CD4-positive, alpha-beta memory T cell (primary cell): ENCODE measurements around the gene CYP4Z1. TPM values are rescaled to one million over a fixed set of nuclear protein-coding genes. Genes with fewer than 3 reads are reported as not detected.
A peak's percentile ranks its signal among the peaks of the same experiment; 100 is the strongest.
"Not testable (repeated sequence)": the region's sequence is repeated elsewhere in the genome, so short reads cannot be mapped to it uniquely, and the experiment has no call there.

ENCODE experiments used
- CTCF ChIA-PET: fragments of 350-600 bp; sonication (Branson Sonifier 250); formaldehyde crosslinking; loops from one replicate; lab custom pipeline; 2021; ENCODE audit warnings: inconsistent platforms; ENCODE audit not compliant: partially characterized antibody; lab: Charles Lee
- POLR2A ChIA-PET: fragments of 350-600 bp; sonication (Branson Sonifier 250); formaldehyde crosslinking; loops from one replicate; lab custom pipeline; 2021; ENCODE audit not compliant: partially characterized antibody; lab: Charles Lee
- DNase-seq, 5 donors: peaks; one replicate each; pipeline versions ENCODE4 v3.0.0 to v3.0.0-alpha.2; 2020 to 2022; ENCODE audit warnings: mixed read lengths in 1 of 5
- H3K27ac ChIP-seq: one replicate; pipeline ENCODE4 v1.7.0; 2013; ENCODE audit warnings: low read depth, low read length
- H3K27me3 ChIP-seq: 2 replicates; pipeline ENCODE4 v1.7.0; 2013; ENCODE audit warnings: mild to moderate bottlenecking, low read length, moderate library complexity; ENCODE audit not compliant: insufficient read depth
- H3K36me3 ChIP-seq: 2 replicates; pipeline ENCODE4 v1.7.0; 2013; ENCODE audit warnings: mild to moderate bottlenecking, low read length, moderate library complexity; ENCODE audit not compliant: insufficient read depth
- H3K4me1 ChIP-seq: 2 replicates; pipeline ENCODE4 v1.7.0; 2013; ENCODE audit warnings: mild to moderate bottlenecking, low read length, moderate library complexity; ENCODE audit not compliant: insufficient read depth
- H3K4me3 ChIP-seq, 2 donors: one replicate each; pipeline ENCODE4 v1.7.0; 2013; ENCODE audit warnings: low read length in 2 of 2, mild to moderate bottlenecking in 1 of 2
- H3K9me3 ChIP-seq, 2 donors: one replicate each; pipeline ENCODE4 v1.7.0; 2013; ENCODE audit warnings: low read length in 2 of 2, control low read depth in 1 of 2; ENCODE audit not compliant: control insufficient read depth in 1 of 2
- H3K27ac Mint-ChIP-seq, 7 donors: one replicate each; pipeline ENCODE4 v1.8.0; 2020 to 2021; ENCODE audit warnings: mixed read lengths in 7 of 7, mild to moderate bottlenecking in 6 of 7, inconsistent platforms in 3 of 7, moderate library complexity in 3 of 7
- H3K27me3 Mint-ChIP-seq, 2 donors: one replicate each; pipeline ENCODE4 v1.8.0; 2020 to 2021; ENCODE audit warnings: mixed read lengths in 2 of 2
- H3K36me3 Mint-ChIP-seq, 2 donors: one replicate each; pipeline ENCODE4 v1.8.0; 2020 to 2021; ENCODE audit warnings: mixed read lengths in 2 of 2, inconsistent platforms in 1 of 2, mild to moderate bottlenecking in 1 of 2
- H3K4me1 Mint-ChIP-seq, 4 donors: one replicate each; pipeline ENCODE4 v1.8.0; 2020 to 2021; ENCODE audit warnings: mixed read lengths in 4 of 4, mild to moderate bottlenecking in 1 of 4
- H3K4me3 Mint-ChIP-seq, 8 donors: one replicate each; pipeline ENCODE4 v1.8.0; 2020 to 2021; ENCODE audit warnings: mixed read lengths in 8 of 8, mild to moderate bottlenecking in 7 of 8, moderate library complexity in 6 of 8, inconsistent platforms in 3 of 8
- H3K9me3 Mint-ChIP-seq, 8 donors: one replicate each; pipeline ENCODE4 v1.8.0; 2020 to 2021; ENCODE audit warnings: mixed read lengths in 8 of 8, mild to moderate bottlenecking in 5 of 8, inconsistent platforms in 3 of 8, moderate library complexity in 1 of 8
- intact Hi-C: fragments of 100-400 bp; cut with micrococcal nuclease; formaldehyde crosslinking; loops from one replicate; pipeline ENCODE4 v1.15.1; 2023
- polyA plus RNA-seq, 2 donors: library from polyadenylated mRNA; unstranded; fragments of 300-500 nt; fragmentation: Illumina TruSeq; gene quantifications; one replicate each; pipeline ENCODE4 v1.2.3, GENCODE V29; 2021
- total RNA-seq, 2 experiments: library from RNA; stranded (reverse); gene quantifications; one replicate each; pipeline ENCODE4 v1.2.3, GENCODE V29; 2021

The CYP4Z1 gene
- total and polyA plus RNA-seq, 4 experiments from 2014 or later, result not detected

DNA sequence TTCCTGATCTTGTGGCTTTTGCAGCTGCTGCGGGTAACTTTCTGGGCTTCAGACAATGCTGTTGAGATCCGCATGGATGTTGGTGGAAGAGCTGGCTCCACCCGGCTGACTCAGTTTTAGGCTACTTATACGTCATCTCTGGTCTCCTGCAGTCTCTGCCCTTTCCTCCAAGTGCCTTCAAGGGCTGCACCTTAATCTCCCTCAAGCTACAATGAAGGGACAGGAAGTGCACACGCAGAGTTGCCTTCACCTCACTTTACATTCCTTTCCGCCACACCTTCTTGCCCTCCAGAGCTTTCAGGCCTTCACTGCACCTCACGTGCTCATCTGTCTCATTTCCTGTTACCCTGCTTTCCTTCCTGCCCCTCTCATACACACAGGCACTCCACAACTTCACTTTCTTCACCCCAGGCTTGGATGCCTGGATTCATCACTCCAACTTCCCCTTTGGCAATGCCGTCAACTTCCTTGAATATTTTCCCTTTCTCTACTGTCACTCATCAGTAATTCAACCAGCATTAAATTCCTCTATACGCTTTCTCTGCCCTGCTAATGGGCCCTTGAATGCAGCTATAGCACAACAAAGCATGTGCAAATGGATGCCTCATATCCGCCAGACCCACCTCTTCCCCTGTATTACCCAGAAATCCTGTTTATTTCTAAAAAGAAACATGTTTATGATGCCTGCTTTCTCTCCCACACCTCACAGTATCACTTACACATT is 41.0 kb downstream of the CYP4Z1 start:
- POLR2A ChIA-PET, H3K27ac ChIP-seq, H3K9me3 ChIP-seq, intact Hi-C loops, H3K4me1 Mint-ChIP-seq, H3K36me3 Mint-ChIP-seq, H3K4me3 ChIP-seq, H3K4me1 ChIP-seq, H3K27me3 ChIP-seq, H3K4me3 Mint-ChIP-seq, H3K27ac Mint-ChIP-seq, CTCF ChIA-PET, H3K36me3 ChIP-seq: not testable (repeated sequence)
- peak in 1 of 5 donors; percentile 0 for DNase-seq
- peaks cover 0 to 15% (median 9%) of the 10 kb centered on the region in 8 donors for H3K9me3 Mint-ChIP-seq
- peaks cover 6 to 16% of the 10 kb centered on the region in 2 donors for H3K27me3 Mint-ChIP-seq

DNA sequence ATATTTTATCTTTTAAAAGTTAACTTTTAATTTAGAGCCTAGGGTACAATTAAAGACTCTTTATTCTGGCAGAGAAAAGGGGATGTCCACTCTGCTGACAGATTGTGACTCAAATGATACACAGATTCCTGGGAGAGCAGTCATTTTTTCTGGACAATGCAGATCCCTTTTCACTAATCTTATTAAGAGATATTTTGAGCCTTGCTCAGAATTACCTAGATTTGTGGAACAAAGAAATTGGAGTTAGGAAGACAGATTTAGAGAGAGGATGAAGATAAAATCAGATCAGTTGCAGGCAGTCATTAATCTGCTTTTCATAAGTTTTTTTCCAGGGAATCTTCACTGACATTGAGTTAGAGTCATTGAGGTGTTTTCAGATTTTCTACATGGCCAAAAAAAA is 42.5 kb downstream of the CYP4Z1 start:
- H3K4me1 Mint-ChIP-seq, intact Hi-C loops, DNase-seq, H3K27ac Mint-ChIP-seq, H3K4me1 ChIP-seq, H3K4me3 ChIP-seq, H3K9me3 ChIP-seq, H3K36me3 ChIP-seq, H3K27me3 ChIP-seq, CTCF ChIA-PET, H3K36me3 Mint-ChIP-seq, H3K4me3 Mint-ChIP-seq, H3K27ac ChIP-seq, POLR2A ChIA-PET: not testable (repeated sequence)
- peaks cover 0 to 14% (median 0%) of the 10 kb centered on the region in 8 donors for H3K9me3 Mint-ChIP-seq
- H3K27me3 Mint-ChIP-seq, result peaks cover 6 to 18% of the 10 kb centered on the region in 2 donors

DNA sequence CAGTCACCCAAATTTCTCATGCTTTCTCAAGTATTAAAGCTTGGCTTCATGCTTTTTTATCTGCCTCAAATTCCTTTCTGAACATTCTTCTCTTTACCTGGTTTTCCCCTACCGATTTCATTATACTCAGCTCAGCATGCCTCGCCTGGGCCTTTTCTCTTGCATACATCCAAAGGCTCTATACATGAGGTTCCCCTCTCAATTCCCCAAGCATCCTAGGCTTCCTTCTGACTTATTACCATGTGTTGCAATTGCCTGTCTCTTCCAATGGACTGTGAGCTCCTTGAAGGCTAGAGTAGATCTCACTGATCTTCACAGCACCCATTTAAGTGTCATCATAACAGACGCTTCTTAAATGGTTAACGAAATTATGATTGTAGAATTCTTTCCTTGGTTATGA is 46.1 kb downstream of the CYP4Z1 start:
- Histone ChIP-seq H3K36me3 (no peaks in the 10 kb centered on the region), H3K4me1 (no peaks in the 10 kb centered on the region), H3K4me3 (no peak overlapping the region), H3K27me3 (no peaks in the 10 kb centered on the region), H3K9me3 (no peaks in the 10 kb centered on the region), H3K27ac (no peak overlapping the region)
- peaks cover 13 to 15% of the 10 kb centered on the region in 2 donors for H3K27me3 Mint-ChIP-seq
- H3K36me3 Mint-ChIP-seq, result no peaks in the 10 kb centered on the region
- intact Hi-C loops, result no loop called here
- no peak for DNase-seq
- no peak overlapping the region for H3K27ac Mint-ChIP-seq
- H3K4me1 Mint-ChIP-seq, result no peaks in the 10 kb centered on the region
- POLR2A ChIA-PET, result no interaction called here
- H3K4me3 Mint-ChIP-seq, result no peak overlapping the region
- H3K9me3 Mint-ChIP-seq, result peaks cover 0 to 11% (median 2%) of the 10 kb centered on the region in 8 donors
- CTCF ChIA-PET, result no interaction called here

DNA sequence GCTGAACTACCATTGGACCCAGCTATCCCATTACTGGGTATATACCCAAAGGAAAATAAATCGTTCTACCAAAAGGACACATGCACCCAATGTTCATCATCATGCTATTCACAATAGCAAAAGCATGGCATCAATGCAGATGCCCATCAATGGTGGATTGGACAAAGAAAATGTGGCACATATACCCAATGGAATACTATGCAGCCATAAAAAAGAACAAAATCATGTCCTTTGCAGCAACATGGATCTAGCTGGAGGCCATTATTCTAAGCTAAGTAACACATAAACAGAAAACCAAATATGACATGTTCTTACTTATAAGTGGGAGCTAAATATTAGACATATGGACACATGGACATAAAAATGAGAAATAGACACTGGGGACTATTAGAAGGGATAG is 54.0 kb downstream of the CYP4Z1 start:
- POLR2A ChIA-PET, intact Hi-C loops, H3K4me3 ChIP-seq, DNase-seq, H3K36me3 ChIP-seq, H3K4me3 Mint-ChIP-seq, H3K36me3 Mint-ChIP-seq, H3K9me3 Mint-ChIP-seq, H3K4me1 ChIP-seq, H3K4me1 Mint-ChIP-seq, CTCF ChIA-PET, H3K27me3 ChIP-seq, H3K27ac Mint-ChIP-seq, H3K27ac ChIP-seq, H3K9me3 ChIP-seq: not testable (repeated sequence)
- peaks cover 3 to 13% of the 10 kb centered on the region in 2 donors for H3K27me3 Mint-ChIP-seq

DNA sequence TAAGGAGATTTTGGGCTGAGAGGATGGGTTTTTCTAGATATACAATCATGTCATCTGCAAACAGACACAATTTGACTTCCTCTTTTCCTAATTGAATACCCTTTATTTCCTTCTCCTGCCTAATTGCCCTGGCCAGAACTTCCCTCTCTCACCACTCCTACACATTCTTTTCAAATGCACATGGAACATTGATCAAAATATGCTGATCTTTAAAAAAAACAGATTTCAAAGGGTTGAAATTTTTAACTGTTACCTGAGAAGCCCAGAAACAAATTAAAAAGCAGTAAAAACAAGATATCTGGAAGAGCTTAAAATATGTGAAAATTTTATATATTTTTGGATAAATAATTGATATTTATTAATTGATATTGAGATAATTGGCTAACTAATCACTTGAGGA is 57.8 kb downstream of the CYP4Z1 start:
- H3K36me3 ChIP-seq, H3K36me3 Mint-ChIP-seq, DNase-seq, H3K4me1 Mint-ChIP-seq, H3K9me3 Mint-ChIP-seq, H3K27me3 ChIP-seq, intact Hi-C loops, H3K4me3 ChIP-seq, H3K4me1 ChIP-seq, H3K4me3 Mint-ChIP-seq, H3K27ac ChIP-seq, H3K27ac Mint-ChIP-seq, H3K27me3 Mint-ChIP-seq, H3K9me3 ChIP-seq, POLR2A ChIA-PET: not testable (repeated sequence)
- CTCF ChIA-PET, result interaction anchor here (1.3 kb wide), 1 partner anchor 54 kb away, joined by 4 read pairs; no protein-coding TSS in a partner anchor

DNA sequence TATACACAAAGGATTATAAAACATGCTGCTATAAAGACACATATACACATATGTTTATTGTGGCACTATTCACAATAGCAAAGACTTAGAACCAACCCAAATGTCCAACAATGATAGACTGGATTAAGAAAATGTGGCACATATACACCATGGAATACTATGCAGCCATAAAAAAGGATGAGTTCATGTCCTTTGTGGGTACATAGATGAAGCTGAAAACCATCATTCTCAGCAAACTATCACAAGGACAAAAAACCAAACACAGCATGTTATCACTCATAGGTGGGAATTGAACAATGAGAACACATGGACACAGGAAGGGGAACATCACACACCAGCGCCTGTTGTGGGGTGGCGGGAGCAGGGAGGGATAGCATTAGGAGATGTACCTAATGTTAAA is 60.0 kb downstream of the CYP4Z1 start:
- H3K4me3 ChIP-seq, intact Hi-C loops, H3K36me3 ChIP-seq, H3K9me3 ChIP-seq, H3K27ac Mint-ChIP-seq, H3K4me1 Mint-ChIP-seq, H3K4me3 Mint-ChIP-seq, H3K4me1 ChIP-seq, H3K27me3 ChIP-seq, DNase-seq, H3K27ac ChIP-seq, CTCF ChIA-PET, H3K9me3 Mint-ChIP-seq, H3K36me3 Mint-ChIP-seq, POLR2A ChIA-PET: not testable (repeated sequence)
- peaks cover 10 to 13% of the 10 kb centered on the region in 2 donors for H3K27me3 Mint-ChIP-seq

DNA sequence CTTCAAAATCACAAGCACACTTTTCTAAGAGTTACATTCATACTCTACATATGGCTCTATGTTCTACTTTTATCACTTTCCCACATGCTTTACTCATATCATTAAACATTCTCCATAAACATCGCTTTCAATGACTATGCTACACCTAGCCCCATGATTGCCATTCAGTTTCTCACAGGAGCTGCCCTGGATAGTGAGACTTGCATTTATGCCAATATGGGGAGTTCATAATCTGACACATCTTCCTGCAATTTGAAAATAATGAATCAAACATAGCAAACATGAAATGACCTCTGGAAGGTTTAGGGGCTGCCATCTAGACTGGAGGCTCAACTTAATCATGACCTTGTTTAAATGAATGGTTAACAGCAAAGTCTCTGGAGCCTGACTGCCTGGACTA is 61.2 kb downstream of the CYP4Z1 start:
- POLR2A ChIA-PET, result no interaction called here
- Histone ChIP-seq H3K36me3 (no peaks in the 10 kb centered on the region), H3K4me3 (no peak overlapping the region), H3K27ac (no peak overlapping the region), H3K27me3 (no peaks in the 10 kb centered on the region), H3K9me3 (no peaks in the 10 kb centered on the region), H3K4me1 (no peaks in the 10 kb centered on the region)
- CTCF ChIA-PET, result no interaction called here
- Mint-ChIP-seq H3K27me3 (peaks cover 13 to 16% of the 10 kb centered on the region in 2 donors), H3K36me3 (no peaks in the 10 kb centered on the region), H3K4me3 (no peak overlapping the region), H3K9me3 (peaks cover 0 to 6% (median 4%) of the 10 kb centered on the region in 8 donors), H3K4me1 (no peaks in the 10 kb centered on the region), H3K27ac (no peak overlapping the region)
- DNase-seq, result no peak
- intact Hi-C loops, result no loop called here
